Activated T-cell treated with anti-CD3 and anti-CD28 coated beads, Interleukin-2, amount 50 U/mL, for 72 hours (primary cell): ENCODE data around the gene RAC3. TPM values are rescaled to one million over a fixed set of nuclear protein-coding genes. Genes with fewer than 3 reads are reported as not detected.

Source experiments
- ATAC-seq, 2 donors: fragments of 150-1000 bp; cut with Tn5 transposase; replicated peaks in 1 of 2; 2 replicates each; pipeline ENCODE4 v1.10.0; 2021; ENCODE audit warnings: moderate library complexity in 2 of 2, mild to moderate bottlenecking in 1 of 2
- DNase-seq, 2 donors: peaks; one replicate each; pipeline ENCODE4 v3.0.0; 2021 to 2022; ENCODE audit warnings: mixed read lengths in 1 of 2
- H3K27ac Mint-ChIP-seq: one replicate; pipeline ENCODE4 v1.8.0; 2022; ENCODE audit warnings: mild to moderate bottlenecking, moderate library complexity, mixed read lengths
- H3K27me3 Mint-ChIP-seq: one replicate; pipeline ENCODE4 v1.8.0; 2022; ENCODE audit warnings: low read depth, mixed read lengths
- H3K36me3 Mint-ChIP-seq, 2 donors: one replicate each; pipeline ENCODE4 v1.8.0; 2022; ENCODE audit warnings: mixed read lengths in 2 of 2, mild to moderate bottlenecking in 1 of 2; ENCODE audit not compliant: insufficient read depth in 2 of 2
- H3K4me1 Mint-ChIP-seq: one replicate; pipeline ENCODE4 v1.8.0; 2022; ENCODE audit warnings: low read depth, mixed read lengths
- H3K4me3 Mint-ChIP-seq, 2 donors: one replicate each; pipeline ENCODE4 v1.8.0; 2022; ENCODE audit warnings: mild to moderate bottlenecking in 2 of 2, mixed read lengths in 2 of 2, moderate library complexity in 2 of 2
- H3K9me3 Mint-ChIP-seq, 2 donors: one replicate each; pipeline ENCODE4 v1.8.0; 2022; ENCODE audit warnings: mixed read lengths in 2 of 2
- total RNA-seq, 2 donors: library from RNA; stranded (reverse); gene quantifications; one replicate each; pipeline ENCODE4 v1.2.3, GENCODE V29; 2022

The RAC3 gene
- total RNA-seq, 2 donors from 2014 or later: 8.5 to 13.1 TPM

DNA sequence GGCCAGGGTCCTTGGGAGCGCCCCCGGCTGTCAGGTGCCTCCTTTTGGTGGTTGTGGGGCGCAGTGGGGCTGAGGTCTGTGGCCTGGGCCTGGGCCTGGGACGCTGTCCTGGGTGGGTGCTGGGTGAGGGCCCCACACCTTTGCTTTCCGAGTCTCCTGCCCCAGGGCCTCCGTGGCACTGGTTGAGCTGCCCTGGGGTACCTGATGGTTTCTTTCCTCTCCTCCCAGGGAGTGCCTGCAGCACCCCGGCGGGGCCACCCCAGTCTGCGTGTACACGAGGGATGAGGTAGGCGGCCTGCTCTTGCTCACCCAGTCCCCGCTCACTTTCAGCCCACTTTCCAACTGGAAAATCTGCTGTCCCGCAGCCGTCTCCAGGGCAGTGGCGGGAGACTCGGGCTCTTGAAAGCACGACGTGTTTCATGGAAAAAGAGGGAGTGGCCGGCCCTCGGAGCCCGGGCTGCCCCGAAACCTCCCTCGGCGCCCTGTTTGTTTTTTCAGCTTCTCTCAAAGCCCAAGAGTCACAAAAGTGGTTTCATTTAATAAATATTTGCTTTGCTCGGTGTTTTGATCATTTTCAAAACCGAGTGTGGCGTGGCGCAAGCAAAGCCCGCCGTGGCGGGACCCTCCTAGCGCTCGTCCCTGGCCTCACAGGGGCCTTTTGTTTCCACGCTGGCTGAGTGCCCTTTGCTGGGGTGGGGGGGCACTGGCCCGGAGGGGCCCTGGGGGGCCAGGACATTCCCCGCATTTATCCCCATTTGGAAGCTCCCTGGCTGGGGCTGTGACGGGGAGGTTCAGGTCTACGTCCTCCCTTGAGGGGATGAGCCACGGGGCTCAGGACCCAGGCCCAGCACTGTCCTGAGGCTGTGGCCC is 36.6 kb upstream of the RAC3 start:
- no peak overlapping the region for H3K4me3 Mint-ChIP-seq
- H3K4me1 Mint-ChIP-seq: no peaks in the 10 kb centered on the region
- peaks cover 0 to 1% of the 10 kb centered on the region in 2 donors for H3K36me3 Mint-ChIP-seq
- no peak for DNase-seq
- H3K9me3 Mint-ChIP-seq: no peaks in the 10 kb centered on the region
- no peaks in the 10 kb centered on the region for H3K27me3 Mint-ChIP-seq
- no peak for ATAC-seq
- no peak overlapping the region for H3K27ac Mint-ChIP-seq

DNA sequence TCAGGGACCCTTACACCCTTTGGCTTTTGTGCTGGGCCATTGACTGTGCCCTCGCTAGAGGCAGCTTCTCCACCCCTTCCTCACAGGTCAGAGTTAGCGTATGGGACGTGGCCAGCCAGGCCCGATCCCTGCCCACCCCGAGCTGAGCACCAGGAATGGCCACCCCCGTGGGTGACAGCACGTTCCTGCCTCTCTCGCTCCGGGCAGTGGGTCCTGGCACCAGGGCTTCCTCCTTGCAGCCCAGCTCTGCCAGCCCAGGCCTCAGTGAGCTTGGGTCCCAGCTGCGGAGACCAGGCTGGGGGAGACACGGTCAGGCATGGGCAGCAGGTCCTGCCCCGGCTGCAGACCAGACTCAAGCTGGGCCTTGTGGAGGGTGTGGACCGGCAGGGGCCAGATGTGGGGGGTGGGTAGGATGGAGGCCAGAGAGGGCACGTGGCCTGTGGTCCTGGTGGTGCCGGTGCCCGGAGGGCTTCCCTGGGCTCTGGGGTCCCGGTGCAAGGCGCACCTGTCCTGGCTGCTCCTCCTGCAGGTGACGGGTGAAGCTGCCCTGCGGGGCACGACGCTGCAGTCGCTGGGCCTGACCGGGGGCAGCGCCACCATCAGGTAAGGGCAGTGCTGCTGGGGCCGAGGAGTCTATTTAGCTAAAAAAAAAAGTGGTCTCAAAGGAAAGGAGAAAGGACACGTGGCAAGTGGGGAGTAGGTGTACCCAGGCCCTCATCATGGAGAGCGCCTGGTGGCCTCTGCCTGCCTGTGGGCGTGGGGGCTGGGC is 35.8 kb upstream of the RAC3 start:
- ATAC-seq (peak in 1 of 2 donors; percentile 20), DNase-seq (no peak)
- H3K4me1 Mint-ChIP-seq: no peaks in the 10 kb centered on the region
- H3K27ac Mint-ChIP-seq: no peak overlapping the region
- H3K9me3 Mint-ChIP-seq: no peaks in the 10 kb centered on the region
- peaks cover 0 to 1% of the 10 kb centered on the region in 2 donors for H3K36me3 Mint-ChIP-seq
- H3K27me3 Mint-ChIP-seq: no peaks in the 10 kb centered on the region
- H3K4me3 Mint-ChIP-seq: no peak overlapping the region

GRCh38 chr17:81996232-81996756 is 35.2 kb upstream of the RAC3 start:
- Mint-ChIP-seq H3K27ac (no peak overlapping the region), H3K27me3 (no peaks in the 10 kb centered on the region), H3K9me3 (no peaks in the 10 kb centered on the region), H3K4me1 (no peaks in the 10 kb centered on the region), H3K4me3 (no peak overlapping the region), H3K36me3 (peaks cover 0 to 1% of the 10 kb centered on the region in 2 donors)
- DNase-seq: no peak
- ATAC-seq: no peak

DNA sequence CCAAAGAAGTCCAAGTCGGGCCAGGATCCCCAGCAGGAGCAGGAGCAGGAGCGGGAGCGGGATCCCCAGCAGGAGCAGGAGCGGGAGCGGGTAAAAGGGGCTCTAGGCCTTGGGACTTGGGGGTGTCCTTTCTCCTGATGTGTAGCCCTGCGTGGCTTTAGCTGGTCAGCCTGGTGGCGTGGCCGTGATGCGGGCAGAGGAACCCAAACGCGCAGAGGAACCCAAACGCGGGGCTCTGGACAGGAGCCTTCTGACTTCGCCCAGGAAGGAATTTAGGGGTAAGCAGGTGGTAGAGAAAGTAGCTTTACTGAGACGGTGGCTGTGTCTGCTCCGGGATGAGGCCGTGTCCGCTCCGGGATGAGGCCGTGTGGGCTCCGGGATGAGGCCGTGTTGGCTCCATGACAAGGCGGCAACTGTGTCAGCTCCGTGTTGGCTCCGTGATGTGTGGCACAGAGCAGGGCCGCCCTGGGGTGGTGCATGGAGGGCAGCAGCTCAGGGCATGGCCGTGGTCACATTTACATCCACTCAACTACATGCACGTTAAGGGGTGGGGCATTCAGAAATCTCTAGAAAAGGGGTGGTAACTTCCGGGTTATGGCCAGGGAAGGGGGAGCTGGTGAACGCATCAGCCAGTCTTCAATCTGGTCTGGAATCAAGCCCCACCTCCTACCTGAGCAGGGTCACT is 34.6 kb upstream of the RAC3 start:
- ATAC-seq (no peak), DNase-seq (no peak)
- H3K4me3 Mint-ChIP-seq: no peak overlapping the region
- H3K27ac Mint-ChIP-seq: no peak overlapping the region
- no peaks in the 10 kb centered on the region for H3K27me3 Mint-ChIP-seq
- no peaks in the 10 kb centered on the region for H3K9me3 Mint-ChIP-seq
- H3K4me1 Mint-ChIP-seq: no peaks in the 10 kb centered on the region
- H3K36me3 Mint-ChIP-seq: peaks cover 0 to 1% of the 10 kb centered on the region in 2 donors

DNA sequence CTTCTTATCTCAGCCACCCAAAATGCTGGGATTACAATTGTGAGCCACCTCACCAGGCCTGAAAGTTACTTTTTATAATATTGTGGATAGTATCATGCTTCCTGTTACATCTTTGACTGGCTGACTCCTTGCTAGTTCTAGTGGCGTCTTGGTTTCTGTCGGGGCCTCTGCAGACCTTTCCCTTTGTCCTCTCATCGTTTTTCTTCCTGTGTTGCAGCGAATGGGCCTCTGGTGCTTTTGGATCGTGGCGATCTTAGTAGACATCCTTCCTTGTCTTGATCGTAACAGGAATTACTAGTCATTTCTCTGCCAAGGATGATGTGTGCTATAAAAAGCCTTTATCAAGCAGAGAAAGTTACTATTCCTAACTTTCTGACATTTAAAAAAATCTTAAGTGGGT is 33.3 kb upstream of the RAC3 start:
- Mint-ChIP-seq H3K4me3 (no peak overlapping the region), H3K27ac (no peak overlapping the region), H3K27me3 (no peaks in the 10 kb centered on the region), H3K9me3 (no peaks in the 10 kb centered on the region), H3K4me1 (no peaks in the 10 kb centered on the region), H3K36me3 (peaks cover 0 to 1% of the 10 kb centered on the region in 2 donors)
- no peak for DNase-seq
- ATAC-seq: no peak

DNA sequence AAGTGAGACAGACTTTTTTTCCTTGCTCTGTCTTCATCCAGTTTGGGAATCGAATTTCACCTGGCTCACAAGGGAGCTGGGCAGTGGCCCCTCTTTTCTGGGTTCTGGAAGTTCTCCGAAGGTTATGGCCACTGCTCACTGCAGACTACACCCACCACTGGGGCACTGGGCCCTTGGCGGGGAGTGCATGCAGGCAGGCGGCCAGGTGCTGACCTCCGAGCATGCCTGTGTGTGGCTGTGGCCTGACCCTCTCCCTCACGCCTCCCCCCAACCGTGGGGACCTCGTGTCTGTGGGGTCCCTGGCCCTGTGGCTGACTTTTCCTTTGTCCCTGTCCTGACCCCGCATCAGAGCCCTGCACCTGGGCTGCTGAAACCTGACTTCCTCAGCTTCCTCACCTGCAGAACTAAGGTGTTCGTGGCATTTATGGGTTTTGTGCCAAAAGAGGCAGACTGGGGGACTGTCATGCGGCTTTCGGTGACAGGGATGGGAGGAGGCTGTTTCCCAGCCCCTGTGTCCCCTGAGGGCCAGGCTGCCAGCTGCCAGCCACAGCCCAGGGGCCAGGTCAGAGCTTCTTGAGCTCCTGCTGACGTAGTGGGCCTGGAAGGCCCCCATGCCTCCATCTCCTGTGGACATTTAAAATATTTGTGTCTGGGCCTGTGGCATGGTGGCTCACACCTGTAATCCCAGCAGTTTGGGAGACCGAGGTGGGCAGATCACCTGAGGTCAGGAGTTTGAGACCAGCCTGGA is 32.6 kb upstream of the RAC3 start:
- peaks cover 0 to 1% of the 10 kb centered on the region in 2 donors for H3K36me3 Mint-ChIP-seq

GRCh38 chr17:81999587-81999975 is 31.9 kb upstream of the RAC3 start:
- no peak for ATAC-seq
- H3K27me3 Mint-ChIP-seq: no peaks in the 10 kb centered on the region
- H3K4me3 Mint-ChIP-seq: no peak overlapping the region
- H3K27ac Mint-ChIP-seq: no peak overlapping the region
- H3K36me3 Mint-ChIP-seq: peaks cover 0 to 1% of the 10 kb centered on the region in 2 donors
- no peaks in the 10 kb centered on the region for H3K9me3 Mint-ChIP-seq
- DNase-seq: no peak
- no peaks in the 10 kb centered on the region for H3K4me1 Mint-ChIP-seq

More for the DNA sequence above, 32.6 kb upstream of the RAC3 start:
- no peak for ATAC-seq
- H3K4me1 Mint-ChIP-seq: no peaks in the 10 kb centered on the region
- no peak for DNase-seq
- no peaks in the 10 kb centered on the region for H3K9me3 Mint-ChIP-seq
- H3K4me3 Mint-ChIP-seq: no peak overlapping the region
- no peaks in the 10 kb centered on the region for H3K27me3 Mint-ChIP-seq
- no peak overlapping the region for H3K27ac Mint-ChIP-seq

GRCh38 chr17:81999976-82000802 is 31.3 kb upstream of the RAC3 start:
- Mint-ChIP-seq H3K4me1 (no peaks in the 10 kb centered on the region), H3K27me3 (no peaks in the 10 kb centered on the region), H3K27ac (no peak overlapping the region), H3K4me3 (no peak overlapping the region), H3K9me3 (no peaks in the 10 kb centered on the region), H3K36me3 (peaks cover 0 to 1% of the 10 kb centered on the region in 2 donors)
- DNase-seq (no peak), ATAC-seq (no peak)

GRCh38 chr17:82000803-82001570 is 30.5 kb upstream of the RAC3 start:
- no peak for ATAC-seq
- no peak overlapping the region for H3K27ac Mint-ChIP-seq
- no peak for DNase-seq

DNA sequence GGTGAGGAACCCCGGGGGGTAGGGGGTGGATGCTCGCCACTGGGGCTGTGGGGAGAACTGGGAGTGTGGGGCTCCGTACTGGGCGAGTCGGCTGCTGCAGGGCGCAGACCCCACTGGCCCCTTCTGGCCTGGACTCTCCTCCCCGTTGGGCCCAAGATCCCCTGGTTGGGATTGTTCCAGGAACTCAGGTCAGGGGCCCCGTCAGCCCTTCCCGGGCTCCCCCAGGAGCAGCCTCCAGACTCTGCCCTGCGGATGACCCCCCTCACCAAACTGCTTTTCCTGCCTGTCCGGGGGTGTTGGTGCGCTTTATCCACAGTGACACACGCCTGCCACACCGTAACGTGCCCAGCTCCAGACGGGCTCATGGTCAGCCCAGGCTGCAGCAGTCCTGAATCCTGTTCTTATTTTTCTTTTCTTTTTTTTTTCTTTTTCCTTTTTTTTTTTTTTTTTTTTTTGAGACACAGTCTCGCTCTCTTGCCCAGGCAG is 29.9 kb upstream of the RAC3 start:
- no peak for ATAC-seq
- Mint-ChIP-seq H3K27ac (no peak overlapping the region), H3K36me3 (no peaks in the 10 kb centered on the region), H3K4me3 (no peak overlapping the region), H3K4me1 (no peaks in the 10 kb centered on the region), H3K9me3 (no peaks in the 10 kb centered on the region), H3K27me3 (no peaks in the 10 kb centered on the region)
- DNase-seq: no peak

More at GRCh38 chr17:82000803-82001570, 30.5 kb upstream of the RAC3 start:
- Mint-ChIP-seq H3K27me3 (no peaks in the 10 kb centered on the region), H3K9me3 (no peaks in the 10 kb centered on the region), H3K4me1 (no peaks in the 10 kb centered on the region), H3K36me3 (peaks cover 0 to 1% of the 10 kb centered on the region in 2 donors), H3K4me3 (no peak overlapping the region)
